ENCODE measurements around the gene ACSL6. TPM values are rescaled to one million over a fixed set of nuclear protein-coding genes. Genes with fewer than 3 reads are reported as not detected.

Gene ACSL6
- polyA plus RNA-seq, 4 donors = 0.89 to 4.9 (median 2.7) TPM

DNA sequence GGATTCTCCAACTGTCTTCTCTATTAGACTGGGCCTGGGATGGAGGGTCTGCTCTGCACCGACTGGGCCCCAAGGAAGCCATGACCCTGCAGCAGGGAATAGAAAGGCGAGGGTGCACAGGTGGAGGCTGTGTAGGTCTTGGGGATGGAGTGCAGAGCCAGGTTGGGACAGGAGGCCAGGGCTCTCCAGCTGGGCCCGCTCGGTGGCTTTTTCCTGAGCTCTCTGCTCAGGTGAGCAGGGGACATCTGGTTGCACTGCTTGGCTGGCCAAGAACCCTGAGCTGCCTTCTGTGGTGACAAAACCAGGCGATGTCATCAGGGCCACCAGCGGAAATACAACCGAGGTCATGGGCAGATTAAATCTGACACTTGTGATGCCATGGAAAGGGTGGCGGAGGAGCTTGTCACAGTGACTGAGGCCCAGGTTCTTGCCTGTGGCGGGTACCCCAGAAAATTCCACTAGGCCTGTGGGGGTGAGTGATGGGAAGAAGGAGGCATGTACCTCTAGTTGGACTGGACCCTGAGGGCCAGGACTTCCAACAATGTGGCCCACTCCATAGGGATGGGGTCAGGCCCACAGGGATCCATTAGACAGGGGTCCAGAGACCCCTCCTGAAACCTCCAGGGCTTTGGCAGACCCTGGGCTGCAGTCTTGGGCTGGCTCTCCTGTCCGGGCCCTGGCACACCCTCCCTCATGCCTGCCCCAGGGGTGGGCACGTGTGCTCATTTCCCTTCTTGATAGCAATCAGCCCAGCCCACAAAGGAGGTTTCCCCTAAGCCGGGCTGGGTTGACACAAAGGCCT, 44.6 kb upstream of the ACSL6 start:
- DNase-seq = no peak
- WGBS, 3 donors = 70 to 74% (median 72%) methylated on average over 12 of the region's 12 CpGs

DNA sequence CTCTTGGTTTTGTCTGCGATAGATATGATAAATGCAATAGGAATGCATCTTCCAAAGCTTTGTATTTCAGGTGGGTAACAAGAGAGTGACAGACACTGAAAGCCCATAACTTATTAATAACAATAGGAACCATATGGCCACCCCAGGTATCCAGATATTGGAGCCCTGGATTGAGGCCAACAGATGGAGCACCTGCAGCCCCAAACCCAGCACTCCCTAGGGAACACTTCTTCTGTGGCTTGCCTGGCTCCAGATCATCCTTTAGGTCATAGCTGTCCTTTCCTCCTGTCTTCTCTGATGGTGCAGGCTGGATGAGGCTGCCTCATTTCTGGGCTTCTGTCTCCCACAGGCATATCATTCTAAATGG, 44.0 kb upstream of the ACSL6 start:
- Histone ChIP-seq H3K4me1 (ENCODE audit: control insufficient read depth in 3 of 3, insufficient read depth in 2 of 3, low read depth in 1 of 3, low read length in 2 of 3) (no peaks in the 10 kb centered on the region), H3K4me3 (ENCODE audit: low read depth in 1 of 3, low read length in 3 of 3) (no peak overlapping the region), H3K27me3 (ENCODE audit: control insufficient read depth in 3 of 3, insufficient read depth in 3 of 3, low read length in 3 of 3) (no peaks in the 10 kb centered on the region), H3K36me3 (ENCODE audit: control insufficient read depth in 3 of 3, insufficient read depth in 2 of 3, low read depth in 1 of 3, low read length in 3 of 3) (no peaks in the 10 kb centered on the region), H3K9me3 (ENCODE audit: control insufficient read depth in 2 of 2, insufficient read depth in 1 of 2, low read depth in 1 of 2, low read length in 1 of 2) (no peaks in the 10 kb centered on the region), H3K27ac (ENCODE audit: low read depth in 1 of 3, low read length in 2 of 3) (no peak overlapping the region)
- WGBS, 3 donors = 96 to 100% (median 98%) methylated on average over 1 of the region's 1 CpG
- FAIRE-seq = no peak
- no peak for DNase-seq

More for the DNA sequence above, 44.6 kb upstream of the ACSL6 start:
- no peak for FAIRE-seq
- Histone ChIP-seq H3K9me3 (ENCODE audit: control insufficient read depth in 2 of 2, insufficient read depth in 1 of 2, low read depth in 1 of 2, low read length in 1 of 2) (no peaks in the 10 kb centered on the region), H3K27ac (ENCODE audit: low read depth in 1 of 3, low read length in 2 of 3) (no peak overlapping the region), H3K4me1 (ENCODE audit: control insufficient read depth in 3 of 3, insufficient read depth in 2 of 3, low read depth in 1 of 3, low read length in 2 of 3) (no peaks in the 10 kb centered on the region), H3K27me3 (ENCODE audit: control insufficient read depth in 3 of 3, insufficient read depth in 3 of 3, low read length in 3 of 3) (no peaks in the 10 kb centered on the region), H3K4me3 (ENCODE audit: low read depth in 1 of 3, low read length in 3 of 3) (no peak overlapping the region), H3K36me3 (ENCODE audit: control insufficient read depth in 3 of 3, insufficient read depth in 2 of 3, low read depth in 1 of 3, low read length in 3 of 3) (no peaks in the 10 kb centered on the region)

GRCh38 chr5:132054697-132055440, 43.4 kb upstream of the ACSL6 start:
- Histone ChIP-seq H3K9me3 (ENCODE audit: control insufficient read depth in 2 of 2, insufficient read depth in 1 of 2, low read depth in 1 of 2, low read length in 1 of 2) (no peaks in the 10 kb centered on the region), H3K4me3 (ENCODE audit: low read depth in 1 of 3, low read length in 3 of 3) (no peak overlapping the region), H3K27me3 (ENCODE audit: control insufficient read depth in 3 of 3, insufficient read depth in 3 of 3, low read length in 3 of 3) (no peaks in the 10 kb centered on the region), H3K36me3 (ENCODE audit: control insufficient read depth in 3 of 3, insufficient read depth in 2 of 3, low read depth in 1 of 3, low read length in 3 of 3) (no peaks in the 10 kb centered on the region), H3K27ac (ENCODE audit: low read depth in 1 of 3, low read length in 2 of 3) (no peak overlapping the region), H3K4me1 (ENCODE audit: control insufficient read depth in 3 of 3, insufficient read depth in 2 of 3, low read depth in 1 of 3, low read length in 2 of 3) (no peaks in the 10 kb centered on the region)
- DNase-seq = no peak
- FAIRE-seq = no peak
- WGBS, 3 donors = 66 to 76% (median 71%) methylated on average over 9 of the region's 9 CpGs

DNA sequence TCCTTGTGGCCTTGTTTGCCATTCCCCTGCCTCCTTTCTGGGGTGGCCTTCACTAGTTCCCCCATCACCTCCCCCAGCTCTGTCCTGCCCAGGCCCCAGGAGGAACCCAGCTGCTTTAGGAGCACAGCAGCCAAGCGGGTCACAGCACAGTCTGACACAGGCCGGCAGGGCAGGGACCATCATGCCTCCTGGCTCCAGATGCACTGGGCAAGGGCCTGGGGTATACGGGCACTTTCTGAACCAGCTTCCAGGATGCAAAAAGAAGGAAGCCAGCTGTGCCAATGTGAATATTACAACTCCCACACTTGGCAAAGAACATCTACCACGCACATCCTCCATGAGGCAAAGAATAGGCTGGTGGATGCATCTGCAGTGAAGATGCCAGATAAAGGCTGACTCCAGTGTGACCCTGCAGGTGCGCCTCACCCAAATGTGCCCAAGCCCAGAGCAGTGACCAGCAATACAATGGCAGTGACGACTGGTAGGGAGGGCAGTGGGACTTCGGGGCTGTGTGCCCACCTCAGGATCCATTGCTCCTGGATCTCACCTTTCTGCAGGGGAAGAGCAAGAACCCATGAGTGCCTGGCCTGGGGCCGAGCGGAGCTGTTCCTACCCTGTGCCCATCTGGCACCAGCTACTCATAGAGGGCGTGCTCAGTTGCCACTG, 42.7 kb upstream of the ACSL6 start:
- no peaks in the 10 kb centered on the region for H3K36me3 ChIP-seq (ENCODE audit: control insufficient read depth in 3 of 3, insufficient read depth in 2 of 3, low read depth in 1 of 3, low read length in 3 of 3)
- H3K9me3 ChIP-seq (ENCODE audit: control insufficient read depth in 2 of 2, insufficient read depth in 1 of 2, low read depth in 1 of 2, low read length in 1 of 2) = no peaks in the 10 kb centered on the region
- H3K27ac ChIP-seq (ENCODE audit: low read depth in 1 of 3, low read length in 2 of 3) = no peak overlapping the region
- WGBS, 3 donors = 88 to 92% (median 89%) methylated on average over 10 of the region's 10 CpGs
- FAIRE-seq = no peak
- H3K27me3 ChIP-seq (ENCODE audit: control insufficient read depth in 3 of 3, insufficient read depth in 3 of 3, low read length in 3 of 3) = no peaks in the 10 kb centered on the region
- no peaks in the 10 kb centered on the region for H3K4me1 ChIP-seq (ENCODE audit: control insufficient read depth in 3 of 3, insufficient read depth in 2 of 3, low read depth in 1 of 3, low read length in 2 of 3)
- no peak for DNase-seq
- H3K4me3 ChIP-seq (ENCODE audit: low read depth in 1 of 3, low read length in 3 of 3) = no peak overlapping the region

DNA sequence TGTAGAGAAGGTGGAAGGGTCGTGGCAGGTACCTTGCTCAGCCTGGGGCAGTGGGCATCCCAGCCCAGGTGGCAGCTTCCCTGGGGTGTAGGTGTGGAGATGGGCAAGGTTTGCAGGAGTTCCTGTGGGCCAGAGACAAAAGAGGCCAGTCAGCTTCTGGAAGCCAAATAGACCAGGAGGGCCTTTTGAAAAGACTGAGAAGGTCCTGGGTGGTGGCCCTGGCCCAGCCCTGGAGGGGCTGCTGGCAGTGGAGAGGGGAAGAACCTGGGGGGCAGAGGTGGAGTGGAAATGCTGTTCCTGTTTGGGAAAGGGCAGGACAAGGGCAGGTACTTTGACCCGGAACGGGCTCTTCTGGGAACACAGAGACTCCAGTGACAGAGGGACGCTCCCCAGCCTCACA, 42.0 kb upstream of the ACSL6 start:
- Histone ChIP-seq H3K4me1 (ENCODE audit: control insufficient read depth in 3 of 3, insufficient read depth in 2 of 3, low read depth in 1 of 3, low read length in 2 of 3) (no peaks in the 10 kb centered on the region), H3K27ac (ENCODE audit: low read depth in 1 of 3, low read length in 2 of 3) (no peak overlapping the region), H3K9me3 (ENCODE audit: control insufficient read depth in 2 of 2, insufficient read depth in 1 of 2, low read depth in 1 of 2, low read length in 1 of 2) (no peaks in the 10 kb centered on the region), H3K36me3 (ENCODE audit: control insufficient read depth in 3 of 3, insufficient read depth in 2 of 3, low read depth in 1 of 3, low read length in 3 of 3) (no peaks in the 10 kb centered on the region), H3K4me3 (ENCODE audit: low read depth in 1 of 3, low read length in 3 of 3) (no peak overlapping the region), H3K27me3 (ENCODE audit: control insufficient read depth in 3 of 3, insufficient read depth in 3 of 3, low read length in 3 of 3) (no peaks in the 10 kb centered on the region)
- WGBS, 3 donors = 78 to 88% (median 82%) methylated on average over 4 of the region's 4 CpGs
- FAIRE-seq = no peak
- DNase-seq = no peak

DNA sequence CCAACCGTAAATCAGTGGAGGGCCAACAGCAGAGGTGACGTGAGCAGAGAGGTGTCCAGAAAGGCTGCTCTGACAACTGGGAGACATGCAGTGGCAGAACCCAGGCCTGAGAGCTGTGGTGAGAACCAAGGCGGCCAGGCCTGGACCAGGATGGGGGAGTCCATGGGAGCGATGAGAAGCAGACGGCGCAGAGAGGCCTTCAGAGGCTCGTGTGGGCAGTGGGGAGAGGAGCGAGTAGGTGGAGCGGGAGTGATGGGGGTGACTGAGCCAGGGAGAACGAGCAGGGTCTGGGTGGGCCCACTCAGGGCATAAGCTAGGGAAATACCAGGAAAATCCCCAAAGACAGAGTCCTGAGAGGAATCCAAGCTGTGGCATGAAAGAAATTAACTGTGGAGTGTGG, 41.1 kb upstream of the ACSL6 start:
- no peaks in the 10 kb centered on the region for H3K27me3 ChIP-seq (ENCODE audit: control insufficient read depth in 3 of 3, insufficient read depth in 3 of 3, low read length in 3 of 3)
- H3K27ac ChIP-seq (ENCODE audit: low read depth in 1 of 3, low read length in 2 of 3) = no peak overlapping the region
- 74 to 81% (median 79%) methylated on average over 10 of the region's 10 CpGs for WGBS, 3 donors
- no peaks in the 10 kb centered on the region for H3K4me1 ChIP-seq (ENCODE audit: control insufficient read depth in 3 of 3, insufficient read depth in 2 of 3, low read depth in 1 of 3, low read length in 2 of 3)
- H3K4me3 ChIP-seq (ENCODE audit: low read depth in 1 of 3, low read length in 3 of 3) = no peak overlapping the region
- DNase-seq = no peak
- no peaks in the 10 kb centered on the region for H3K9me3 ChIP-seq (ENCODE audit: control insufficient read depth in 2 of 2, insufficient read depth in 1 of 2, low read depth in 1 of 2, low read length in 1 of 2)
- H3K36me3 ChIP-seq (ENCODE audit: control insufficient read depth in 3 of 3, insufficient read depth in 2 of 3, low read depth in 1 of 3, low read length in 3 of 3) = no peaks in the 10 kb centered on the region
- no peak for FAIRE-seq

GRCh38 chr5:132050661-132051552, 39.4 kb upstream of the ACSL6 start:
- 61 to 86% (median 80%) methylated on average over 9 of the region's 9 CpGs for WGBS, 3 donors
- no peaks in the 10 kb centered on the region for H3K27me3 ChIP-seq (ENCODE audit: control insufficient read depth in 3 of 3, insufficient read depth in 3 of 3, low read length in 3 of 3)
- no peak overlapping the region for H3K27ac ChIP-seq (ENCODE audit: low read depth in 1 of 3, low read length in 2 of 3)
- no peak overlapping the region for H3K4me3 ChIP-seq (ENCODE audit: low read depth in 1 of 3, low read length in 3 of 3)
- FAIRE-seq (no peak), DNase-seq (no peak)
- H3K9me3 ChIP-seq (ENCODE audit: control insufficient read depth in 2 of 2, insufficient read depth in 1 of 2, low read depth in 1 of 2, low read length in 1 of 2) = no peaks in the 10 kb centered on the region
- no peaks in the 10 kb centered on the region for H3K36me3 ChIP-seq (ENCODE audit: control insufficient read depth in 3 of 3, insufficient read depth in 2 of 3, low read depth in 1 of 3, low read length in 3 of 3)
- no peaks in the 10 kb centered on the region for H3K4me1 ChIP-seq (ENCODE audit: control insufficient read depth in 3 of 3, insufficient read depth in 2 of 3, low read depth in 1 of 3, low read length in 2 of 3)

- Histone ChIP-seq H3K36me3 (ENCODE audit: control insufficient read depth in 3 of 3, insufficient read depth in 2 of 3, low read depth in 1 of 3, low read length in 3 of 3) (no peaks in the 10 kb centered on the region), H3K27ac (ENCODE audit: low read depth in 1 of 3, low read length in 2 of 3) (no peak overlapping the region), H3K27me3 (ENCODE audit: control insufficient read depth in 3 of 3, insufficient read depth in 3 of 3, low read length in 3 of 3) (no peaks in the 10 kb centered on the region), H3K4me3 (ENCODE audit: low read depth in 1 of 3, low read length in 3 of 3) (no peak overlapping the region), H3K4me1 (ENCODE audit: control insufficient read depth in 3 of 3, insufficient read depth in 2 of 3, low read depth in 1 of 3, low read length in 2 of 3) (no peaks in the 10 kb centered on the region), H3K9me3 (ENCODE audit: control insufficient read depth in 2 of 2, insufficient read depth in 1 of 2, low read depth in 1 of 2, low read length in 1 of 2) (no peaks in the 10 kb centered on the region)
- DNase-seq (no peak), FAIRE-seq (no peak)
- WGBS, 3 donors = 68 to 79% (median 71%) methylated on average over 5 of the region's 5 CpGs
Measured at GRCh38 chr5:132050136-132050535, 38.7 kb upstream of the ACSL6 start.

Data from small intestine (tissue), 7 donors.